ENCODE results near the gene RAB3B.

The RAB3B gene

DNA sequence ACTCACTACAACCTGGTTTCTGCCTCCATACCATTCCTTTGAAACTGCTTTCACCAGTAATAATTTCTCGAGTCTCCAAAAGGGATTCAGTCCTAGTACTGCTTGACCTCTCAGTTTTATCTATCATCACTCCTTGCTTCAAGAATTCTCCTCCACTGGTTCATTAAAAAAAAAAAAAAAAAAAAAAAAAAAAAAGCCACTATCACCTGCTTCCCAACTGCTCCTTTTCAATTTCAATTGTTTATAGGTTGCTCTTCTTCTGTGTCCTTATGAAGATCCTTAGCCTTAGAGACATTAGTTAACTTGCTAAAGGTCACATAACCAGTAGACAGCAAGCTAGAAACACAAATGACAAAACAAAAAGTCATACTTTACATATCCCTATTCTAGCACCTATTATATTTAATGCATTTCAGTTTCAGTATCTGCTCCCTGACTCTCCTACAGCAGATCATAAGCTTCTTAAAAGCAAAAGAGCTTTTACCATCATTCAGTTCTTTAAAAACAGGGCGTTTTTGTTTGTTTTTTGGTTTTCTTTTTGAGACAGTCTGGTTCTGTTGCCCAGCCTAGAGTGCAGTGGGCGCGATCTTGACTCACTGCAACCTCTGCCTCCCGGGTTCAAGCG lies 119.0 kb downstream of the RAB3B start:
- no peak for DNase-seq (ENCODE audit: low read depth in 2 of 2)

GRCh38 chr1:51870603-51871350 lies 119.7 kb downstream of the RAB3B start:
- no peak for DNase-seq (ENCODE audit: low read depth in 2 of 2)

DNA sequence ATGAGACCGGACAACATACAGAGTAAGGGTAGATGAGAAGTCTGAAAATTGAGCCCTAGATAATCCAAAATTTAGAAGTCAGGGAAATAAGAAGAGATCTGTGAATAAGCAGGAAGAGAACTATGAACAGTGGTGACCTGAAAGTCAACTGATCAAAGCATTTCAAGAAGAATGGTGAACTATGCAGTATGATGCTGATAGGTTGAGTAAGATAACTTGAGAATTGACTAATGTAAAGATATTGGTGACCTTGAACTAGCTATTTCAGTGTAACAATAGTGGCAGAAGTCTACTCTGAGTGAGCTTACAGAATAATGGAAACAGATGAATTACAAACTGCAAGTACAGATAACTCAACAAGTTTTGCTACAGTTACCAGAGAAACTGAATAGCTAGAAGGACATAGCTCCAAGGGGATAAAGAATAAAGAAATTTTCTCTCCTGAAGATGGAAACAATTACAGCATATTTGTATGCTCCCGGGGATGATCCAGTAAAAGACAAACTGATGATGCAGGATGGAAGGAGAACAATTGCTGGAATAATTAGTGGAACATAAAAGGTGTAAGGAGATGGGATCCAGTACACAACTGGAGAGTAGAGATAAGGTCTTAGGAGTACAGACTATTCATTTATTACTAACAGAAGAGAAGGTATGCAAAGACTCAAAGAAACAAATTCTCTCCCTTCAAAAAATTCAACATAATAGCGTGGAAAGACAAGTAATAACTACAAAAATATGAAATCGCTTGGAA lies 122.8 kb downstream of the RAB3B start:
- DNase-seq (ENCODE audit: low read depth in 2 of 2) = no peak

DNA sequence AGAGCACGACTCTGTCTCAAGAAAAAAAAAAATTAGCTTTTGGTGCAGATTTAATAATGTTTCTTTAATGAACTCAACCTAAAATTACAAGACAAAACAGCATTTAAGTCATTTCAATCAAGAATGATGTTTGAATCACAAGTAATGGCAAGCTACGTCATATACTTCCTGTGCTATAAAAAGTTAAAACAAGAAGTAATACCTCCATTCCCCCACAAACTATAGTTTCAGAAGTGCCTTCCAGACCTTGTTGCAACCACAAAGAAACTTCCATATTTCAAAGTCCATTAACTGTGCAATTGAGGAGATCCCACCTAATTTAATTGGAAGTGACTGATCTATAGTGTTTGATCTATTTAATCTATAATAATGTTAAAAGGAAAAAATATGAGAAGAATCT lies 127.1 kb downstream of the RAB3B start:
- DNase-seq (ENCODE audit: low read depth in 2 of 2) = no peak

- DNase-seq (ENCODE audit: low read depth in 2 of 2) = no peak
Measured at GRCh38 chr1:51861669-51862068, 128.8 kb downstream of the RAB3B start.

- DNase-seq (ENCODE audit: low read depth in 2 of 2) = no peak
Measured at GRCh38 chr1:51859735-51860134, 130.8 kb downstream of the RAB3B start.

GRCh38 chr1:51859333-51859732 lies 131.2 kb downstream of the RAB3B start:
- no peak for DNase-seq (ENCODE audit: low read depth in 2 of 2)

GRCh38 chr1:51858892-51859291 lies 131.6 kb downstream of the RAB3B start:
- DNase-seq (ENCODE audit: low read depth in 2 of 2) = no peak

Measured in activated CD4-positive, alpha-beta T cell treated with anti-CD3 and anti-CD28 coated beads for 24 hours (primary cell).